ENCODE data around the gene HOXC12. TPM values are rescaled to one million over a fixed set of nuclear protein-coding genes. Genes with fewer than 3 reads are reported as not detected.

HOXC12 gene
- total RNA-seq, 2 donors from 2014 or later = not detected

GRCh38 chr12:53953831-53954693, 641 bp upstream of the HOXC12 start:
- Histone ChIP-seq H3K4me3 (no peak overlapping the region), H3K27ac (no peak overlapping the region), H3K27me3 (peaks cover 63 to 88% of the 10 kb centered on the region in 2 donors)

GRCh38 chr12:53955036-53955775, 503 bp downstream of the HOXC12 start:
- Histone ChIP-seq H3K4me3 (no peak overlapping the region), H3K27ac (no peak overlapping the region), H3K9me3 (no peaks in the 10 kb centered on the region), H3K4me1 (peaks cover 0 to 26% of the 10 kb centered on the region in 2 donors), H3K27me3 (peaks cover 71 to 85% of the 10 kb centered on the region in 2 donors), H3K36me3 (no peaks in the 10 kb centered on the region)
- DNase-seq (ENCODE audit: low spot score) = no peak
- TF ChIP-seq CTCF (IDR thresholded peaks at IDR 0.05) = no peak

More at GRCh38 chr12:53953831-53954693, 641 bp upstream of the HOXC12 start:
- Histone ChIP-seq H3K9me3 (no peaks in the 10 kb centered on the region), H3K36me3 (no peaks in the 10 kb centered on the region), H3K4me1 (peaks cover 0 to 26% of the 10 kb centered on the region in 2 donors)
- no peak for TF ChIP-seq CTCF (IDR thresholded peaks at IDR 0.05)
- DNase-seq (ENCODE audit: low spot score) = no peak

- no peak for TF ChIP-seq CTCF (IDR thresholded peaks at IDR 0.05)
- no peak overlapping the region for H3K4me3 ChIP-seq
- H3K27ac ChIP-seq = no peak overlapping the region
- H3K27me3 ChIP-seq = peaks cover 74 to 85% of the 10 kb centered on the region in 2 donors
- H3K9me3 ChIP-seq = no peaks in the 10 kb centered on the region
- H3K4me1 ChIP-seq = peaks cover 0 to 26% of the 10 kb centered on the region in 2 donors
- no peaks in the 10 kb centered on the region for H3K36me3 ChIP-seq
- DNase-seq (ENCODE audit: low spot score) = no peak
Observed at GRCh38 chr12:53955776-53956250, 1.1 kb downstream of the HOXC12 start.

- no peak for TF ChIP-seq CTCF (IDR thresholded peaks at IDR 0.05)
- Histone ChIP-seq H3K27me3 (peaks cover 74 to 85% of the 10 kb centered on the region in 2 donors), H3K4me3 (no peak overlapping the region), H3K4me1 (peaks cover 0 to 26% of the 10 kb centered on the region in 2 donors), H3K36me3 (no peaks in the 10 kb centered on the region), H3K27ac (no peak overlapping the region), H3K9me3 (no peaks in the 10 kb centered on the region)
- no peak for DNase-seq (ENCODE audit: low spot score)
Observed at GRCh38 chr12:53956251-53956887, 1.7 kb downstream of the HOXC12 start.

GRCh38 chr12:53956914-53957536, 2.3 kb downstream of the HOXC12 start:
- no peak for DNase-seq (ENCODE audit: low spot score)
- no peak for TF ChIP-seq CTCF (IDR thresholded peaks at IDR 0.05)
- H3K9me3 ChIP-seq = no peaks in the 10 kb centered on the region
- no peak overlapping the region for H3K27ac ChIP-seq
- H3K27me3 ChIP-seq = peaks cover 76 to 85% of the 10 kb centered on the region in 2 donors
- H3K4me3 ChIP-seq = no peak overlapping the region
- peaks cover 0 to 22% of the 10 kb centered on the region in 2 donors for H3K4me1 ChIP-seq
- H3K36me3 ChIP-seq = no peaks in the 10 kb centered on the region
